NCI-H526 treated with DMSO at 0.1 percent for 48 hours (cell line): Measurements from ENCODE around the gene TMEM158.

ENCODE experiments used
- DNase-seq: peaks from one replicate; lab custom pipeline; 2025; lab: John Stamatoyannopoulos, UW

The TMEM158 gene

GRCh38 chr3:45226206-45226915 lies at the start of gene TMEM158:
TSS of gene TMEM158 (minus strand) at chr3:45226287. CDS start at chr3:45226027, 260 bp downstream.
- DNase-seq = peak; percentile 15

- DNase-seq = no peak
These were observed 49.1 kb upstream of the TMEM158 start for GRCh38 chr3:45275006-45275704.

- DNase-seq = no peak
These were observed 47.8 kb upstream of the TMEM158 start for GRCh38 chr3:45273681-45274515.

GRCh38 chr3:45272828-45273470 lies 46.9 kb upstream of the TMEM158 start:
- DNase-seq = no peak

GRCh38 chr3:45272032-45272810 lies 46.1 kb upstream of the TMEM158 start:
- DNase-seq = no peak

GRCh38 chr3:45269952-45270351 lies 43.9 kb upstream of the TMEM158 start:
- DNase-seq = no peak

GRCh38 chr3:45267097-45267496 lies 41.0 kb upstream of the TMEM158 start:
- no peak for DNase-seq

GRCh38 chr3:45261333-45262110 lies 35.4 kb upstream of the TMEM158 start:
- DNase-seq = no peak

GRCh38 chr3:45259133-45259532 lies 33.0 kb upstream of the TMEM158 start:
- DNase-seq = no peak

GRCh38 chr3:45258317-45258716 lies 32.2 kb upstream of the TMEM158 start:
- DNase-seq = no peak

- DNase-seq = no peak
These were observed 27.2 kb upstream of the TMEM158 start for GRCh38 chr3:45253316-45253715.

- DNase-seq = no peak
These were observed 26.7 kb upstream of the TMEM158 start for GRCh38 chr3:45252826-45253225.

- DNase-seq = no peak
These were observed 23.3 kb upstream of the TMEM158 start for GRCh38 chr3:45249391-45249790.

GRCh38 chr3:45246241-45246640 lies 20.2 kb upstream of the TMEM158 start:
- DNase-seq = no peak

GRCh38 chr3:45244356-45244755 lies 18.3 kb upstream of the TMEM158 start:
- DNase-seq = no peak

GRCh38 chr3:45241206-45241605 lies 15.1 kb upstream of the TMEM158 start:
- no peak for DNase-seq

- DNase-seq = no peak
These were observed 14.2 kb upstream of the TMEM158 start for GRCh38 chr3:45240292-45240691.

GRCh38 chr3:45239254-45239653 lies 13.2 kb upstream of the TMEM158 start:
- no peak for DNase-seq

- no peak for DNase-seq
These were observed 10.9 kb upstream of the TMEM158 start for GRCh38 chr3:45236964-45237363.

- no peak for DNase-seq
These were observed 9.3 kb upstream of the TMEM158 start for GRCh38 chr3:45235409-45235808.

GRCh38 chr3:45234250-45234649 lies 8.2 kb upstream of the TMEM158 start:
- DNase-seq = no peak
